NK-92 treated with Interleukin-12 subunit alpha and Interleukin-12 subunit beta, amount 100 ng/mL, for 24 hours (cell line): ENCODE data around the gene PTPRN2.

Source experiments
- DNase-seq: peaks from one replicate; lab custom pipeline; 2025; lab: John Stamatoyannopoulos, UW

The PTPRN2 gene

DNA sequence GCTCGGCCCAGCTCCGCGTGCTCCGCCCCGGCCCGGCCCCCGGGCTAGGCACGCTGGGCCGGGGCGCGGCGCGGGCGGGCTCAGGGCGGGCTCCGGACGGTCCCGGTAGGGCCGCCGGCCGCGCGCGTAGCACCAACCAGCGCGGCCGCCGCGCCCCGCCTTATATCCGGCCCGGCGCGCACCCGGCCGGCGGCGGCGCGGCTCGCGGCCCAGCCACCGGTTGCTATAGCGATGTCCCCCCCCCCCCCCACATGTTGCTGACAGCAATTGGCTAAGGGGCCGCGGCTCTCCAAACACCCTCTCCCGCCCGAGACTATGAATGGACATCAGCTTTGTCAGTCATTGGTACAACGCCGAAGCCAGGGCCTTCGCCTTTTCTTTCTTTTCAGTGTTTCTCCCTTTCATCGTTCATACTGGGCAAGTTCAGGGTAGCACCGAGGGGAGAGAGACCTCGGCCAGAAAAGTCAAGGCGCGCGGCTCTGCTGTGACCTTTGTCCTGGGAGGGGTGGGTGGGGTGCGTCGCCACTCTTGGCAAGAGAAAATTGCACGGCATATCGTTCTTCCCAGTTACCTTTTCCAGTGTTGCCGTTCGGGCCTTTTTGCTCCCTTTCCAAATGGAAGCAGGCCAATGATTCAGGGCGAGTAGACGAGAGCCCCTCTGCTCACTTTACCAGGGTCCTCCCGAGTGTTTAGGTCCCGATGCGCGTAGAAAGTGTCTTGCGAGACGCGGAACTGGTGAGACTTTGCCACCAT lies 896.6 kb downstream of the PTPRN2 start:
- DNase-seq: no peak

DNA sequence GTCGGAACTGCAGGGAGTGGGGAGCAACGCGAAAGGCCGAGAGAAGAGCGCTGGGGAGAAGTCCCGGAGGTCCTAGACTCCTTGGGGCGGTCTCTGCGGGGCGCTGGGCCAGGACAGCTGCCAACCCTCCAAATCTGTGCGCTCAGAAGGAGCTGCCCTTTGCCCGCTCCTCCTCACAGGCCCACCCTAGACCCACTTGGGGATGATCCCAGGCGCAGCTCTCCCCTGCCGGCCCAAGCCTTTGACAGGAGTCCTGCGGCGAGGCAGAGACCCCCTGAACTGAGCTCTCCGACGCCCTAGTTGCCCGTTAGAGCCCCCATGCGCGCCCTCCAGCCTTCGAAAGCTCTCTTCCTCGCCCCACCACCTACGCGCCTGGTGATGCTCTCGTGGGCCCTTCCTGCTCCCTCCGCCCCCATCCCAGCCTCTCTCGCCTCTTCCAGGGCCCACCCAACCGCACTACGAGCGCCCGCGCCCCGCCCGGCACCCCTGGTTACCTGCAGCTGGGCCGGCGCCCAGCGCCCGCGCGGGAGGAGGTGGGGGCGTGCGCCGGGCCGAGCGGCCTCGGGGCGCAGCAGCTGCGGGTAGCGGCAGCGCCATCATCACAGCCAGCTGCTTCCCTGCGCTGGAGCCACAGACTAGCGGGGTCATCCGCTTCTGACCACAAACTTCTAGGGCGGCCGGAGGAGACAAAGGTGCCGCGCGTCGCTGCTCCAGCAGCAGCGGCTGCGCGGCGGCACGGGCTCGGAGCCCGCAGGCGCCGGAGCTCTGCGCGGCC lies 897.4 kb downstream of the PTPRN2 start:
- DNase-seq: no peak

DNA sequence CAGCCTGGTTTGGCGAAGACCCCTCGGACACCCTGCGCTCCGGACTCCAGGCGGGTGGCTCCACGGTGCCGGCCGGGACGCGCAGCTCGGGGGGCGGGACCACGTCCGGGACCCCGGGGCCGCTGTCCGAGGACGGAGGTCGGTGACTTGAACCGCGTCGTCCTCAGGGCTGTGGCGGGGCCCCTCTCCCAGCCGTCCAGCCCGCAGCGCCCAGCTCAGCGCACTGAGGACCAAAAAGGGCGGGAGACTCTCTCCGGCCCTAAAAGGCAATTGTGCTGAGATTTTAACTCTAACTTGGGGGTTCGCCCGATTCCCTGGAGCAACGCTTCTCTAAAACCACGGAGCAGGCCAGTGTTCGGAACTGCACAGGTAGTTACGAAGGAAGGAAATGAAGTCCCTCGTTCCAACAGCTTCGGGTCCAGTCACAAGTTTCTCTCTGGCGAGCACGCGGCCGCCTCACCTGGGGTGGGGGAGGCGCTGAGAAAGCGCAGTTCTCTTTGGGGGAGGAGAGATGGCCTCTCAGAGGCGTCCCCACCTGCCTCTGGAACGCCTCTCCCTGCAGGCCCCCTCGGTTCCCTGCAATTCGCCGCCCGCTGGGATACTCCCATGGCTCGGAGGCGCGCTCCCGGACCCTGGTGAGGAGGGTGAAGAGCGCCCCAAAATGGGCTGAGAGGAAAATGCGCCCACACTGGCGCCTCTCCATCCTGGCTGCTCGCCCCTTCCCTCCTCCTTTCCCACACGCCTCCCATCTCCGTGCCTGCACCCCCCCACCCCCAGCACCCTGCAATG lies 898.2 kb downstream of the PTPRN2 start:
- DNase-seq: no peak

DNA sequence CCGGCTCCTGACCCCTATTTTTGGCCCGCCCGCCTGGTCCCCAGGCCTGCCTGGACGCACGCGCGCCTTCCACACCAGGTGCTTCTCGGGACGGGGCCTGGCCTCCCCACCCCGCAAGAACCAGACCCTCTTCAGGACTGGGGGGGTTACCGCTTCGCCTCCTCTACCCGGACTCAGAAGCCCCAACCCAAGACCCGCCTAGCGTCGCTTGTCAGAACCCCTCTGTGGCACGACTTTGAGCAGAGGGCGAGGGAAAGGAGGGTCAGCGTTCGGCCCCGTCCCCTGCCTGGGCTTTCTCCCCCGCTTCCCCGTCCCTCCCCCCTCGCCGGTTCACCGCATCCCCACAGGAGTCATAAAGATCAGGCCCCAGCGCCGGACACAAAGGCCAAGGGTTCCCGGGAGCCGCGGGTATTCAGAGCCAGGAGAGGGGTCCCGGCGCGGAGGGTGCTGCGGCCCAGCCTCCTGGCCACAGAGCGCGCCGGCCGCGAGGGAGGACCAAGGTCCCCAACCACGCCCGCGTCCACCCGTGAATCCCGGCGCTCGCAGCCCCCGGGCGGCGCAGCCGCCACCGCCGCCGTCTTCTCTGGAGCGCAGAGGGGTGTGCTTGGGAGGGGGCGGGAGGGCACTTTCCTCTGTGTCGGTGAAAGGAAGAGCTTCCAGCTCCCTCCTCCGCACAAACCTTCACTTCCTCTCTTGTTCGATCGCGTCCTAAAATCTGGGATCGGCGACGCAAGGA lies 898.9 kb downstream of the PTPRN2 start:
- no peak for DNase-seq

DNA sequence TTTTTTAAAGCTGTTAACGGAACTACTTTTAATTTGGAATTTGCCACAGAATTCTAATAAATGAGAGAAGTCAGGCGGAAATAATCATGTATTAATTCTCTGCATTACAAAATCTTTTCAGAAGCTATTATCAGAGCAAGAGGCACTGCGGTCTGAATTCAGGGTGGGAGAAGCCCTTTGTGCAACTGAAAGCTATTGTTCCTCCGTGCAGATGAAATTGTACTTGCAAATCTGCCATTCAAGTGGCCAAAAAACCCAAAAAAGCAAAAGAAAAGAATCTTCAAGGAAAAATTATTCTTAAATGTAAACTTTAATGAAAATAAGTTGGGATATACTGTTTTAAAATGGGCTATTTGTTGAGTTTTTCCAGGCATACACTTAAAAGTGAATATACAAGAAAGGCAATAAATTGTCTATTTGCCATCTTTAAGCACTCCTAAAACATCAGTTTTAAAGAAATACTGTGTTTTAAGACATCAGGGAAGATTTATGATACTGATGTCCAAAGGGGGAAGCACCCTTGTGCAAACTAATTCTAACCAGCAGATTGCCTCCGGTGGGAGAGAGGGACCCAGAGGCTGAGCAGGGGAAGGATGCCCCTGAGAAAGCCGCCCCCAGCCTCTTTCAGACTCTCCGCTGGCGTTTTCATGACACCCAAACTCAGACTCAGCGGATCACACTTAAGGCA lies 899.6 kb downstream of the PTPRN2 start:
- no peak for DNase-seq

DNA sequence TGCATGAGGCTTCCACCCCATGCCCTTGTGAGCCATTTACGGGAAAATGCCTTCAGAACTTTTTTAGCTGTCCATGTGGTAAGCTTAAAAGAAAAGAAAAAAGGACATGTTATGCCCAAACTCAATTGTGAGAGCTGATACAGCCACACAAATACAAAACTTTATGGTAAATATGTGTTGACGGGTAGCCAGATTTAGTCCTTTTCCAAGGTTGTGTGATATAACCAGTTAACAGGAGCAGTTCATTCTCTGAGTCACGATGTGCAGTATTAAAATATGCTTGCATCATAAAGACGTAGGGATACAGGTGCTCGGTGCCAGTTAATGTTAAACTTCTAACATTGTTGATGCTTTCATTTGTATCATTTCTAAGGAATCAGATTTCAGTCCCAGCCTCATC lies 900.5 kb downstream of the PTPRN2 start:
- no peak for DNase-seq

DNA sequence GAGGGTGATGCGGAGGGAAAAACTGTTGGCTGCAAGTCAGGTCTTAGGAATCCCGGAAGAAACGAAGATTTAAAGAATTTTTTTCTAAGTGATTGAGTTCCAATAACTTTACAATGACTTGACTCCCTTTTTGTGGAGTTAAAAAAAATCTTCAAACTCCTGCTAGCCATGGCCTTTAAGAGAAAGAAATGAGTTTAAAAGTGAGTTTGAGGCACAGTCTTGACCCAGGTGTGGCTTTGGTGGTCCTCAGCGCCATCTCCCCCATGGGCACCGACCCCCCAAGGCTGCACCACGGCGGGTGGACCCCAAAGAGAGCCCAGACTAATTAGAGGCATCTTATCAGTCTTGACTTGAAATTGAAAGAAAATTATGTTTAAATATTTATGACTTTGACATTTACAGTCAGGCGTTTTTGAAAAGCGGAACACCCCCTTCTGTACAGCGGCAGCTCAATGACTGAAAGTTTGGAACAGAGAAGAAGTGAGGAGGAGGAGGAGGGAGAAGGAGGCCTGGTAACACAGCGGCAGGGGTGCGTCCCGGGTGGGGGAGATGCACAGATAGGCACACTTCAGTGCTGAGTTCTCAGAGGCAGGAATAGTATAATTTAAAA lies 901.2 kb downstream of the PTPRN2 start:
- no peak for DNase-seq

DNA sequence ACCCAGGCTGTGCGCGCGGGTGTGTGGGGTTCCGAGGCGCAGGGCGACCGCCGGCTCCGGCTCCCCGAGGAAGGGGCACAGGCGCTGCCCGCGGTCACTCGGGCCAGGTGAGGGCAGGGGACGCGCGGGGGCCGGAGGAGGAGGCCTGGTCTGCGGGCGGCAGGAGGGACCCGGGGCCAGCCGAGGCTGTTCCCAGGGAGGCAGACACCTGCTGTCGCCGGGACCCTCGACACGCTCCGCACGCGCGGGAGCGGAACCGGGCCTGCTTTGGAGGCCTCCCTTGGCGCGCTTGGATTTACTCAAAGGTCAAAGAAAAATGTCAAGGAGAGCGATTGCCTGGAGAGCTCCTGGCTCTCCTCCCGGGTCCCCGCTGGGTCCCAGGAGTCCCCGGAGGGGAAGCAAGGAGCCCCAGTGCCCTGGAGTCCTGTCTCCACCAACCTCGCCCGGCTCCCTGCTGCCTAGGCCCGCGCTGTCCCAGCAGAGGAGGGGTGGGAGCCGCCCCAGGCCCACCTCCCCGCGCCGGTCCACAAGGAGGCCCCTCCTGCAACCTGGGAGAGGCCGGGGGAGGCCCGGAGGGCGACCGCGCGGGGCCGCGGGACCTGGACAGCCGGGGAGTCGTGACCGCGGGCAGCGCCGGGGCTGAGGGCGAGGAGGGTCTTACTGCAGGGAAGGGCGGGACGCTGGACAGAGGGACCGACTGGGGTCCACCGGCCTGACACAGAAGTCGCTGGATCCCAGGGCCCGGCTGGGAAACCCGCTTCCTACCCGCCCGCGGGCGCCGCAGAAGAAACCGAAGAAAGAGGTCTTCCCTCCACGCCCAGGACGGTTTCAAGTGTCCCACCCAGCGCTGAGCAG lies 902.0 kb downstream of the PTPRN2 start:
- no peak for DNase-seq

DNA sequence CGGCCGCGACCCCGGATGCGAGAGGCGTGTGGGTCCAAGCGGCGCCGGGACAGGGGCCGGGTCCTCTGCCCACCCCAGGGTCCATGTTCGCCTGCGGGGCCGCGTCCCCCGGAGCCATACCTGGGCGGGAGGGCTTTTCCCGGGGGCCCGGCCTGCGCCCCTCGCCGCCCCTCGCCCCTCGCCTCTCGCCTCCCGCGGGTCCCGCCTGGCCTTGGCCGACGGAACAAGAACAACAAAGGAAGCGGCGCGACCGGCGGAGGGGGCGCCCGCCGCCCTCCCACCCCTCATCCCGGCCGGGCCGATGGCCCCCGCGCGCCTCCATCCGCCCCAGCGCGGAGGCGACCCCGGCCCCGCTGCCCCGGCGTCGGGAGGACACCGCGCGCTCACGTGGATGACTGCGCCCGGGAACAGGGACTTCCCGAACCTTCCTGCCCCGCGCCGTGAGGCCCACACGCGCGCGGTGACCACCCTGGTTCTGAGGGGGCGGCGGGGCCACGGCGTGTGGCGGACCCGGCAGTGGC lies 902.7 kb downstream of the PTPRN2 start:
- no peak for DNase-seq

DNA sequence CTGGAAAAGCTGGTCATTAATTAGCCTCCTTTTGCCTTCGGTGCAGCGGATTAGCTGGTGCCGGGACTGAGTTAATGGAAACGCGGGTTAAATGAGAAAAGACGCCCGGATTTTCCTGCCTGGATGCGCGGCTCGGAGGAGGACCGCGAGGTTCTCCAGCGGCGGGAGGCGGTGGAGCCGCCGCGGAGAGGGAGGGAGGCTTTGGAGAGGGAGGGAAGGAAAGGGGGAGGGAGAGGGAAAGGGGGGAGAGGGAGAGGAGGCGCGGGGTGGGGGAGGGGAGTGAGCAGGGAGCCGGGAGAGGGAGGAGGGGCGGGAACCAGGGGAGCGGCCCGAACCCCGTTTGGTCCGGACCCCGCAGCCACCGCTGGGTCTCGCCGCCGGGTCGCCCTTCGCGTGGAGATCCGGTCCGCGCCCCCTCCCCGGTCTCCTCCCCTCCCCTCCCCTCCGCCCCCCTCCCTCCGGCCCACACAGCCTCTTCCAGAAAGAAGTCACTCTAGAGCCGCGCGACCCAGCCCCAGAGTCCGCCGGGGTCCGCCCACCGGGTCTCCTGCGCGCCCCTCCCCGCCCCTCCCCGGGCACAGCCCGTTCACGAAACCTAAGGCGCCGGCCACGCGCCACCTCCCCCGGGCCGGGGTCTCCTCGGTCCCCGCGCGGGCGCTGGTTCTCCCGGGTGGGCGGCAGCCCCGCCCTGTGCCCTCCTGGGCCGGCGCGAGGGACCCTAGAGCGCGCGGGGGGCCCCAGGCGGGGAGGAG lies 903.3 kb downstream of the PTPRN2 start:
- no peak for DNase-seq

DNA sequence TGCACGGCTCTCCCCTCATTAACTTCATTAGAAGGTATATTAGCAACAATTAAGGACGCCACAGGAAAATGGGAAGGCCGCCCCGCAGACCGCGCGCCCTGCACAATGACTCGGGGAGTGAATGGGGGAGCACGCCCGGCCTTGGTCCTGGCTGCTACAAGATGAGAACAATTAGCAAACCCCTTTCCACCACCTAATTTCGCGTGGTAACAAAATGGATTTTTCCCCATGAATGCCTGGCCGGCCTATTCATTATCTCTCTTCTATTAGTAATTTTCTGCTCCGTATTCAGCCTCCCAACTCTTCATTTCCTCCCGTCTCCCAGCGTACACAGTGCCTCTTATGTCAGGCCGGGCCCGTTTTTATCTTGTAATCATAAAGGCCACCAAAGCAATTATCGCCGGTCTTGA lies 903.9 kb downstream of the PTPRN2 start:
- DNase-seq: no peak

DNA sequence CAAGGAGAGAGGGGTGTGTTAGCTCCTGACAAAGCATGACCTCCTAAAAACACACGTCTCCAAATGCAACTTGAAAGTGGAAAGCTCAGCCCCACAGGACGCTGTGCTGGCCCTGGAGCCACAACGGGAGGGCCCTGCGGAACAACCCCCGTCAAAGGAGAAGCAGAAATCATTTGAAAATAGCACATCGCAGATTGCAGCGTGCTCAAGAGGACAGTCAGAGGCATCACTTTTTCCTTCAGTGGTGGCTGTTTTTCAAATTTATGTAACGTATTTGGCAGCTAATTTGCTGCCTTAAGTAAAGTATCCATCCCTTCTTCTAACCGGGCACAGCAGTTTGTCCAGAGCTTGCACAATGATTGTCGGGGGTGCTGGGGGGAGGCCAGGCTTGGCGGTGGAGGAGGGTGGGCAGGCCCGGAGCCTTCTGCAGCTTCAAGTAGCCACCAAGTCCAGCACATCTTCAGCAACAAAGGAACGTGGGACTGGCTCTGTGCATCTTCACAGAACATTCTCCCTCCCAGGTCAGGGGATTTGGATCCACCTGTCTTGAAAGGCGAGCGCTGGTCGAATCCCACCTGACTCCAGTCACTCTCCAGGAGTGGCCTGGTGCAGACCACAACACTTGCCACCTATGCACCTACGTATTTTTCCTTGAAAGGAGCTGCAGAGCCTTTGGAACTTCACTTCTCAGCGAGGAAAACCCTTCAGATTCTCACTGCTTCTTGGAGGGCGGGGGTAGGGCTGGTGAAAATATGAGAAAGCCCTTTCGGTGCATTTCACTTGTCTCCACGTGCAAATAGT lies 904.5 kb downstream of the PTPRN2 start:
- DNase-seq: no peak

DNA sequence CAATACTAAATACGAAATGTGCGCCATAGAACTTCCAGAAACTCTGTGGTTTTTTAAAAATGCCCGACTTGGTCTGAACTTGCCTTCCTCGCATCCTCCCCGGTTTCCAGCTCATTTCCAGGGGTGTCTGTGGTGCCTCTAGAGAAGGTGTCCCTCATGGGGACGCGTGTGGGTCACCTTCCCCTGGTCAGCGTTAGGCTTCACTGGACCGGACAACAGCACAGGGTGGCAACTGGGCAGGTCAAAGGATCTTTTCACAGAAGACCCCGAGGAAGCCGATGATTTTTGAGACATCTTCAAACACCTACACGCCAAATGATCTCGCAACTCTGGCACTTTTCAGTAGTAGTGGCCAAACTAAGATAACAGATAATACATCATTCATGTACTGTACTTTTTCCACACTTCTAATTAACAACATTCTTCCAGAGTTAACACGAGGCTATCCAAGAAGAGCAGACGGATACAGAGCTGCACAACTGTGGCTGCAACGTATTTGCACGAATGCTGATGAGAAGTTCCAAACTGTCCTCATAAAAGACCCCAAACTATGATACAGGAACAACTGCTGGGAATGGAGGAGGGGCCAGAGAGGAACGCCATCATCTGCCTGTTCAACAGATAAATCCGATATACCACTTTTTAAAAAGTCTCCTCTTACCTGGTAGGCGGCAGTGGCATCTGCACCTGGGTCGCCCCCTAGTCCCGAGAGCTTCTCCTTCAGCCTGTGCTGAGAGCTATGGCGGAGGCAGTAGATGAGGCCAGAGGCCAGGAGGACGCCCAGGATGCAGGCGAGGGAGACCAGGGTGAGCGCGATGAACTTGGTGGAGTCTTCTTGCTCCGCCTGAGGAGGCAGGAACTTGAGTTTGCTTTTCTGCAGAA lies 905.3 kb downstream of the PTPRN2 start:
- DNase-seq: no peak

DNA sequence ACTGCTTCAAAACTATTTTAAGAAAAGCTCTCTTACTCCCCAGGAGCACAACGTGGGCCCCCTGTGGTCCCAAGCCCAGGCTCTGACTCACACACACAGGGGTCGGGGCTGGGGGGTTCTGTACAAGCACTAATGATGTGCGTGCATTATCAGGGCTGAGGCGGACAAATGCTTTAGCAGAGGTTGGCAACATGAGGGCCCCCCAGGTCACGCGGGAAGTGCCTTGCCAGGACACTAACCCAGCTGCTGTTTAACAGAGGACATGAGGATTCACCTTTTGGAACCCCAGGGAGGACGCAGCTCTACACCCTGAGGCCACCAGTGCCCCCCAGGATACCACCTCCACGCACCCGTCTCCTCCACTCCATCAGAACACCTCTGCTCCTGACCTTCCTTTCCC lies 908.0 kb downstream of the PTPRN2 start:
- no peak for DNase-seq

DNA sequence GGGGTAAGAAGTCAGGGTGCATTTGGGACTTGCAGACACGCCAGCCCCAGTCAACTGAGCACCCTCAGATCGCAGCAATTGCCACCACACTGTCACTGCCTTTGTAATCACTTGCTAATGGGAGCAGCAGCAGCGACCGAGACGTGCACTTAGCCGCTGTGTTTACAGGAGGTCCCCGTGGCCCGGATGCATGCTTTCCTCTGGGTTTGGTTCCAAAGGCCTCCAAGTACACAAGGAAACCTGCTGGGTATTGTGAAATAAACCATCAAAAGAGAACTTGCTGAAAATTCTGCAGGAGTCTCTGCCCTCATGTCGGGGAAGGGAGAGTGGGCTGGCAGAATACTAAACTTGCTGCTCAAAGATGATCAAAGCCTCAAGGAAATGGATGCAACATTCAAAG lies 909.1 kb downstream of the PTPRN2 start:
- no peak for DNase-seq

DNA sequence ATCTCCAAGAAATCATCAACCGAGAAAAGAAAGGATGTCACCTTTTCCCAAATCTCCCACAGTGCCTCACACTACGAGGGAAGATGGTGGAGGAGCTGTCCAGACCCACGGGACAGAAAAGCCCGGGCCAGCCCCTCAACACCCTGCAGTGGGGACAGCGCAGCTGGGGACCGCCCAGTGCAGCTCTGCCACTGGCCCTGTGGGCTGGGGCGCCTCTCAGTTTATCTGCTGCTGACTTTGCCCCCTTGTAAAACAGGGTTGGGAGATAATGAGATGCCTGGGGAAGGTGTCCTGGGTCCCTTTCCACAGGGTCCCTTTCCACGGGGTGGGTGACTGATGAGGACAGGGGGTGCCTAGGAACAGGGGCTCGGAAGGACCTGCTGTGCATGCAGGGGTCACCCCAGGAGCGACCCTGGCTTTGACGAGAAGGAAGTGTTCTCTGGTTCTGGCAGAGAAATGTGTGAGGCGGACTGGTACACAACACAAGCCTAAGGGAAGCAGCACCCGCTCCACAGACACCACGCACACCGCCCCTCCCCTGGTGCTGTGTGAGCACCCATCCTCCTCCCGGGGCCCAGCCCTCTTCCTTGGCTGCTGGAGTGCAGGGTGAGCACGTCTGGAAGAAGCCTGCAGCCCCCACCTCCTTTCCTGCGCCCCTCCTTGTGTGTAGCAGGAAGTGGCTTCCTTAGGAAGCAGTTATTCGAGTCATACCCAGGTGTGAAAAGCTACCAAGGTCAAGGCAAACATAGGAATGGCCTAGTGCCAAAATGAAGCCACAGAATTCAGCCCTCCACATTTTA lies 911.0 kb downstream of the PTPRN2 start:
- no peak for DNase-seq
